ENCODE data around the gene SCO1.
"Not testable (repeated sequence)": the region's sequence is repeated elsewhere in the genome, so short reads cannot be mapped to it uniquely, and the experiment has no call there.

Gene SCO1

GRCh38 chr17:10699856-10700255 lies 2.5 kb upstream of the SCO1 start:
- Histone ChIP-seq H3K4me3 (ENCODE audit: low read depth in 1 of 2, low read length in 2 of 2) (peak overlapping the region in 1 of 2 experiments; percentile 43; a peak in 2 of 4 replicates), H3K4me2 (ENCODE audit: insufficient read depth, low read length) (peak overlapping the region; percentile 74), H3K4me1 (ENCODE audit: insufficient read depth, low read length) (peaks cover 62% of the 10 kb centered on the region), H3K27ac (ENCODE audit: low read length) (peak overlapping the region; percentile 85), H3K9me3 (ENCODE audit: insufficient read depth, low read length, severe bottlenecking) (no peaks in the 10 kb centered on the region), H3K36me3 (ENCODE audit: insufficient read depth, low read length) (peaks cover 18% of the 10 kb centered on the region), H2AFZ (ENCODE audit: low read depth, low read length) (peak overlapping the region; percentile 43), H4K20me1 (ENCODE audit: insufficient read depth, low read length) (no peaks in the 10 kb centered on the region; the same call in none of the 2 replicates), H3K9ac (ENCODE audit: low read depth, low read length) (peak overlapping the region; percentile 92), H3K79me2 (ENCODE audit: insufficient read depth, low read length) (peaks cover 97% of the 10 kb centered on the region), H3K27me3 (ENCODE audit: insufficient read depth, low read length, poor library complexity) (no peaks in the 10 kb centered on the region)
- TF ChIP-seq CTCF (IDR thresholded peaks at IDR 0.05; ENCODE audit: borderline replicate concordance, extremely low read depth, low read length, poor library complexity, severe bottlenecking) (no peak), EZH2 (IDR thresholded peaks at IDR 0.05; ENCODE audit: borderline replicate concordance, low read depth, low read length, severe bottlenecking) (no peak)
- peak; percentile 54 for DNase-seq
- peak; percentile 55 for ATAC-seq (ENCODE audit: insufficient read depth, low read depth)

DNA sequence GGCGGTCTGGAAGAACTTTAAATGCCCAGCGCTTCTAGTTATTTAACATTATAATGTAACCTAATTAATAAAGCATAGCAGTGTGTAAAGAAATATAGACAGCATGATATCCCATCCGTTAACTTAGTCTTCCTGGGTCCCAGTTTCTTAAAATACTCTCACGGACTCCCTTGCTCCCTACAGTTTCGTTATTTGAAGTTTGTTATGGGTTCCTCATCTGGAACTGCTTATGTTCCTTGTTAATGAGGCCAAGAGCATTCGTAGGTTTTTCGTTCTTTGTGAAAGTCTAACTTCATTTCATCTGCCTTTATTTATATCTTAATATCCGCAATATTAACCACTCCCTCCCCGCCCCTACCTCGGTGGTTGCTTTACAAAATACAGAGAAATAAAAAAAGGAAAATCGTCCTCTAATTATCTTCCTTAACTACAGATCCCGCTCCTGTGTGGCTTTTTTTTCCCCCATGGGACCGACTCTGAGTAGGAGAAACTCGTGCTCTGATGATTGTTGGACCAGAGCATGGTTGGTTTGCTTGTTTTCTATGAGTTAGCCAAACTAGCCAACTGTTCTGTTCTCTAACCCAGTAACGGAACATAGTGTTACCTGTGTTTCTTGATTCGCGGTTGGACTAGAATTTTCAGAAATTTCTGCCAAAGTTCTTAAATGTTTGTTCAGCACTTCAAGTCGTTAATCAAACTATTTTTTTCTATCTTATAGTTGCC lies 924 bp upstream of the SCO1 start:
- peak overlapping the region; percentile 92 for H3K9ac ChIP-seq (ENCODE audit: low read depth, low read length)
- peaks cover 96% of the 10 kb centered on the region for H3K79me2 ChIP-seq (ENCODE audit: insufficient read depth, low read length)
- no peaks in the 10 kb centered on the region for H3K27me3 ChIP-seq (ENCODE audit: insufficient read depth, low read length, poor library complexity)
- peak overlapping the region; percentile 74 to 98 for H3K4me3 ChIP-seq (ENCODE audit: low read depth in 1 of 2, low read length in 2 of 2)
- H2AFZ ChIP-seq (ENCODE audit: low read depth, low read length) = peak overlapping the region; percentile 95
- TF ChIP-seq CTCF (IDR thresholded peaks at IDR 0.05; ENCODE audit: borderline replicate concordance, extremely low read depth, low read length, poor library complexity, severe bottlenecking) = no peak
- no peak for TF ChIP-seq EZH2 (IDR thresholded peaks at IDR 0.05; ENCODE audit: borderline replicate concordance, low read depth, low read length, severe bottlenecking)
- peaks cover 9% of the 10 kb centered on the region; the same call in 1 of the 2 replicates for H4K20me1 ChIP-seq (ENCODE audit: insufficient read depth, low read length)
- no peaks in the 10 kb centered on the region for H3K9me3 ChIP-seq (ENCODE audit: insufficient read depth, low read length, severe bottlenecking)
- ATAC-seq (ENCODE audit: insufficient read depth, low read depth) = no peak
- H3K4me1 ChIP-seq (ENCODE audit: insufficient read depth, low read length) = peaks cover 72% of the 10 kb centered on the region
- H3K4me2 ChIP-seq (ENCODE audit: insufficient read depth, low read length) = peak overlapping the region; percentile 74
- peaks cover 21% of the 10 kb centered on the region; the same call in 1 of the 2 replicates for H3K36me3 ChIP-seq (ENCODE audit: insufficient read depth, low read length)
- DNase-seq = peak; percentile 21
- H3K27ac ChIP-seq (ENCODE audit: low read length) = peak overlapping the region; percentile 85

GRCh38 chr17:10695875-10696407 lies 1.4 kb downstream of the SCO1 start:
- DNase-seq; H3K27me3 ChIP-seq (ENCODE audit: insufficient read depth, low read length, poor library complexity); ATAC-seq (ENCODE audit: insufficient read depth, low read depth); H2AFZ ChIP-seq (ENCODE audit: low read depth, low read length); H3K9me3 ChIP-seq (ENCODE audit: insufficient read depth, low read length, severe bottlenecking): not testable (repeated sequence)
- Histone ChIP-seq H3K79me2 (ENCODE audit: insufficient read depth, low read length) (peaks cover 97% of the 10 kb centered on the region), H3K27ac (ENCODE audit: low read length) (peak overlapping the region; percentile 85), H4K20me1 (ENCODE audit: insufficient read depth, low read length) (peaks cover 15% of the 10 kb centered on the region; the same call in 1 of the 2 replicates), H3K4me2 (ENCODE audit: insufficient read depth, low read length) (peak overlapping the region; percentile 74), H3K9ac (ENCODE audit: low read depth, low read length) (peak overlapping the region; percentile 92), H3K4me3 (ENCODE audit: low read depth in 1 of 2, low read length in 2 of 2) (peak overlapping the region; percentile 74 to 98; a peak in 3 of 4 replicates), H3K36me3 (ENCODE audit: insufficient read depth, low read length) (peaks cover 44% of the 10 kb centered on the region), H3K4me1 (ENCODE audit: insufficient read depth, low read length) (peaks cover 57% of the 10 kb centered on the region)

- no peak for TF ChIP-seq EZH2 (IDR thresholded peaks at IDR 0.05; ENCODE audit: borderline replicate concordance, low read depth, low read length, severe bottlenecking)
- TF ChIP-seq CTCF (IDR thresholded peaks at IDR 0.05; ENCODE audit: borderline replicate concordance, extremely low read depth, low read length, poor library complexity, severe bottlenecking) = no peak
- Histone ChIP-seq H3K36me3 (ENCODE audit: insufficient read depth, low read length) (peaks cover 92% of the 10 kb centered on the region), H3K79me2 (ENCODE audit: insufficient read depth, low read length) (peaks cover 52% of the 10 kb centered on the region)
These were observed 9.8 kb downstream of the SCO1 start for GRCh38 chr17:10687499-10687898.

More at GRCh38 chr17:10687499-10687898, 9.8 kb downstream of the SCO1 start:
- no peak overlapping the region for H3K9ac ChIP-seq (ENCODE audit: low read depth, low read length)
- H3K9me3 ChIP-seq (ENCODE audit: insufficient read depth, low read length, severe bottlenecking) = no peaks in the 10 kb centered on the region
- H3K27ac ChIP-seq (ENCODE audit: low read length) = no peak overlapping the region
- DNase-seq = no peak
- peaks cover 6% of the 10 kb centered on the region; the same call in 1 of the 2 replicates for H3K4me1 ChIP-seq (ENCODE audit: insufficient read depth, low read length)
- H2AFZ ChIP-seq (ENCODE audit: low read depth, low read length) = no peak overlapping the region
- H4K20me1 ChIP-seq (ENCODE audit: insufficient read depth, low read length) = peaks cover 21% of the 10 kb centered on the region; the same call in 1 of the 2 replicates
- no peak overlapping the region for H3K4me2 ChIP-seq (ENCODE audit: insufficient read depth, low read length)
- no peak for ATAC-seq (ENCODE audit: insufficient read depth, low read depth)
- no peak overlapping the region for H3K4me3 ChIP-seq (ENCODE audit: low read depth in 1 of 2, low read length in 2 of 2)
- H3K27me3 ChIP-seq (ENCODE audit: insufficient read depth, low read length, poor library complexity) = no peaks in the 10 kb centered on the region

Measured in DND-41 (cell line).